K562 (cell line): Measurements from ENCODE around the gene KCNA4. TPM values are rescaled to one million over a fixed set of nuclear protein-coding genes. Genes with fewer than 3 reads are reported as not detected.

ENCODE experiments used
- ATAC-seq: fragments of 200-7000 bp; cut with Tn5 transposase; 3 replicates; pipeline ENCODE4 v1.9.1; 2020; ENCODE audit warnings: moderate library complexity
- BruUV-seq: library from RNA; stranded (reverse); fragments of 400-500 nt; replicated peaks from 2 replicates; lab custom pipeline; 2021; lab: Mats Ljungman, UMichigan
- CTCF ChIA-PET: fragments of 300-600 bp; formaldehyde crosslinking; extraction: SDS; loops from one replicate; lab custom pipeline; 2021; ENCODE audit warnings: low intra/inter-chr PET ratio; lab: Yijun Ruan, JAX
- POLR2A ChIA-PET: fragments of 300-600, 350-650 bp; sonication (Branson Sonifier 250); formaldehyde crosslinking; extraction: SDS; loops from one replicate; lab custom pipeline; 2021; ENCODE audit warnings: antibody characterized with exemption, inconsistent platforms; lab: Yijun Ruan, JAX
- DNase-seq, 4 experiments: peaks; one replicate each; pipeline versions ENCODE4 v3.0.0 to v3.0.0-alpha.2; 2011 to 2018; ENCODE audit warnings: low spot score in 3 of 4, mixed read lengths in 3 of 4; ENCODE audit errors: extremely low read depth in 1 of 4
- FAIRE-seq: peaks from 2 replicates; lab custom pipeline; 2011; peaks lifted over from hg19 to GRCh38; lab: Jason Lieb, UNC
- H2AFZ ChIP-seq: 2 replicates; pipeline ENCODE4 v1.6.0; 2011; ENCODE audit warnings: low read depth, low read length, control low read depth, inconsistent platforms
- H3K27ac ChIP-seq: fragments of 200-600 bp; 3 replicates; pipeline ENCODE4 v1.8.0; 2011; ENCODE audit warnings: low read depth, mild to moderate bottlenecking, control low read depth, inconsistent platforms, low read length, moderate library complexity, mixed read lengths; ENCODE audit errors: extremely low read depth
- H3K27me3 ChIP-seq, 2 experiments: fragments of 300-600 bp in 1 of 2; 2 replicates in 1 of 2; 3 replicates in 1 of 2; pipeline versions ENCODE4 v1.6.0 to v1.8.0; 2011; ENCODE audit warnings: inconsistent platforms in 2 of 2, low read length in 2 of 2, mild to moderate bottlenecking in 1 of 2, mixed read lengths in 1 of 2, moderate library complexity in 1 of 2; ENCODE audit not compliant: control insufficient read depth in 2 of 2, insufficient read depth in 2 of 2
- H3K36me3 ChIP-seq: fragments of 300-600 bp; 3 replicates; pipeline ENCODE4 v1.8.0; 2011; ENCODE audit warnings: mild to moderate bottlenecking, low read length, inconsistent platforms; ENCODE audit not compliant: control insufficient read depth, insufficient read depth
- H3K4me1 ChIP-seq, 2 experiments: fragments of 200-600 bp in 1 of 2; replicated peaks in 1 of 2; 2 replicates in 1 of 2; 3 replicates in 1 of 2; pipeline versions ENCODE4 v1.5.1 to v1.8.0; 2011; ENCODE audit warnings: inconsistent platforms in 2 of 2, low read length in 2 of 2, mild to moderate bottlenecking in 1 of 2, mixed read lengths in 1 of 2, moderate library complexity in 1 of 2; ENCODE audit not compliant: control insufficient read depth in 2 of 2, insufficient read depth in 2 of 2
- H3K4me2 ChIP-seq: 2 replicates; pipeline ENCODE4 v1.6.1; 2011; ENCODE audit warnings: low read length, control low read depth, inconsistent platforms, mixed read lengths; ENCODE audit not compliant: insufficient read depth
- H3K4me3 ChIP-seq: fragments of 200-600 bp; sonication (generic), shearing (Covaris generic); 2 replicates; pipeline ENCODE4 v1.5.1; 2016; ENCODE audit warnings: control low read depth, inconsistent platforms
- H3K79me2 ChIP-seq: fragments of 200-600 bp; 3 replicates; pipeline ENCODE4 v1.8.0; 2011; ENCODE audit warnings: low read length, inconsistent platforms; ENCODE audit not compliant: control insufficient read depth, insufficient read depth
- H3K9ac ChIP-seq, 2 experiments: 2 replicates each; pipeline versions ENCODE4 v1.6.0 to v1.6.1; 2011; ENCODE audit warnings: low read depth in 2 of 2, low read length in 2 of 2, control low read depth in 1 of 2, inconsistent platforms in 1 of 2, mild to moderate bottlenecking in 1 of 2, mixed read lengths in 1 of 2; ENCODE audit not compliant: insufficient read depth in 1 of 2
- H3K9me1 ChIP-seq: one replicate; pipeline ENCODE4 v1.6.0; 2011; ENCODE audit warnings: inconsistent platforms, mild to moderate bottlenecking, low read length, moderate library complexity; ENCODE audit not compliant: control insufficient read depth, insufficient read depth
- H3K9me3 ChIP-seq: replicated peaks from 2 replicates; pipeline ENCODE4 v1.5.1; 2011; ENCODE audit warnings: low read depth, low read length, inconsistent platforms; ENCODE audit not compliant: control insufficient read depth, insufficient read depth
- H4K20me1 ChIP-seq: replicated peaks from 2 replicates; pipeline ENCODE4 v1.6.1; 2011; ENCODE audit warnings: low read length, inconsistent platforms, mixed read lengths; ENCODE audit not compliant: control insufficient read depth, insufficient read depth
- C11orf30 ChIP-seq: fragments of 450-650 bp; IDR thresholded peaks from 2 replicates; pipeline ENCODE4 v1.6.1; 2016; ENCODE audit warnings: low read depth, mild to moderate bottlenecking
- CXXC5 ChIP-seq: fragments of 250-450 bp; sonication (Bioruptor Pico); IDR thresholded peaks from 2 replicates; pipeline ENCODE4 v1.8.0; 2022; ENCODE audit warnings: inconsistent platforms, mild to moderate bottlenecking, moderate library complexity
- FOXA3 ChIP-seq, 2 experiments: fragments of 450-650 bp in 1 of 2; sonication (generic) in 1 of 2; formaldehyde crosslinking; IDR thresholded peaks in 1 of 2; conservative IDR thresholded peaks in 1 of 2; 2 replicates each; pipeline versions ENCODE4 v1.4.0 to v1.8.0; 2020 to 2022; ENCODE audit warnings: mild to moderate bottlenecking in 2 of 2, missing genetic modification reagents in 1 of 2
- HLTF ChIP-seq: fragments of 450-650 bp; IDR thresholded peaks from 2 replicates; pipeline ENCODE4 v1.6.1; 2016
- PATZ1 ChIP-seq: fragments of 250-450 bp; sonication (Bioruptor Pico); IDR thresholded peaks from 2 replicates; pipeline ENCODE4 v1.5.0; 2020; ENCODE audit warnings: mild to moderate bottlenecking, borderline replicate concordance
- RAD21 ChIP-seq, 2 experiments: fragments of 250-450 bp in 1 of 2; fragments of 450-650 bp in 1 of 2; sonication (Bioruptor Pico) in 1 of 2; formaldehyde crosslinking in 1 of 2; IDR thresholded peaks in 1 of 2; conservative IDR thresholded peaks in 1 of 2; 2 replicates each; pipeline versions ENCODE4 v1.4.0 to v1.8.0; 2020 to 2022; ENCODE audit warnings: mild to moderate bottlenecking in 2 of 2, moderate library complexity in 1 of 2
- SNAPC5 ChIP-seq: fragments of 250-450 bp; sonication (Bioruptor Pico); IDR thresholded peaks from 2 replicates; pipeline ENCODE4 v1.8.0; 2021; ENCODE audit warnings: moderate library complexity, mild to moderate bottlenecking, inconsistent platforms
- TEAD2 ChIP-seq: fragments of 450-650 bp; IDR thresholded peaks from 2 replicates; pipeline ENCODE4 v1.6.1; 2016; ENCODE audit warnings: missing genetic modification characterization, control low read depth, missing compliant biosample characterization
- ZNF395 ChIP-seq: fragments of 200-800 bp; sonication (Bioruptor generic); IDR thresholded peaks from 2 replicates; pipeline ENCODE4 v1.6.1; 2017; ENCODE audit warnings: missing genetic modification characterization, missing compliant biosample characterization
- WGBS: fragments of 100-300 bp; shearing (Covaris generic); methylation state at CpG from one replicate; pipeline ENCODE4 v1.1.6; 2016; ENCODE audit warnings: low coverage, mixed read lengths; ENCODE audit not compliant: insufficient coverage; ENCODE audit errors: missing lambda C conversion rate; 5-methylcytosine and 5-hydroxymethylcytosine counted together
- in situ Hi-C: fragments of 300-500 bp; cut with MboI; formaldehyde crosslinking; loops from 4 replicates; pipeline ENCODE4 v1.15.0; 2018; ENCODE audit warnings: inconsistent platforms, mixed read lengths
- intact Hi-C: fragments of 100-400 bp; cut with micrococcal nuclease; formaldehyde crosslinking; loops from 2 replicates; pipeline ENCODE4 v1.14.2; 2022
- polyA plus RNA-seq, 8 experiments: library from polyadenylated mRNA; depleted of rRNA in 4 of 8; stranded (reverse) in 5 of 8; unstranded in 3 of 8; fragments of >200 nt; fragmentation: Nextera tagmentation in 2 of 8; fragmentation: Illumina TruSeq in 1 of 8; extraction: Ambion mirVana in 2 of 8; extraction: Trizol in 1 of 8; gene quantifications; 2 replicates each; pipeline versions ENCODE4 v1.2.1 to v1.2.3, GENCODE V29; 2011 to 2014; ENCODE audit warnings: inconsistent platforms in 1 of 8, missing spikeins in 1 of 8
- total RNA-seq, 7 experiments: library from RNA; depleted of rRNA in 6 of 7; stranded (reverse); fragments of >200 nt in 6 of 7; fragmentation: Illumina TruSeq in 2 of 7; extraction: Trizol in 2 of 7; gene quantifications; 2 replicates each; pipeline versions ENCODE4 v1.2.1 to v1.2.3, GENCODE V29; 2011 to 2021; ENCODE audit warnings: low replicate concordance in 1 of 7

KCNA4 gene
- total and polyA plus RNA-seq, 9 of the 15 experiments (the other 6 are each of a cell fraction or from before 2014, with no cell fraction given) = not detected

- ATAC-seq = no peak
- Histone ChIP-seq H3K4me1 (no peaks in the 10 kb centered on the region), H3K9me3 (no peaks in the 10 kb centered on the region), H4K20me1 (no peaks in the 10 kb centered on the region), H3K9me1 (no peaks in the 10 kb centered on the region), H3K36me3 (no peaks in the 10 kb centered on the region), H3K27ac (no peak overlapping the region), H3K79me2 (no peaks in the 10 kb centered on the region), H3K4me3 (no peak overlapping the region), H3K27me3 (no peaks in the 10 kb centered on the region), H3K4me2 (no peak overlapping the region), H3K9ac (no peak overlapping the region), H2AFZ (no peak overlapping the region)
- FAIRE-seq = no peak
- ChIA-PET CTCF (no interaction called here), POLR2A (no interaction called here)
- in situ Hi-C loops = no loop called here
- DNase-seq = no peak
- WGBS = 0% methylated on average over 1 of the region's 1 CpG
- intact Hi-C loops = no loop called here
- no TSS peak for BruUV-seq
- no peak for TF ChIP-seq CXXC5 (CRISPR knock-in tag)
- TF ChIP-seq C11orf30 = no peak
- TF ChIP-seq ZNF395 (CRISPR knock-in tag) = no peak
- no peak for TF ChIP-seq HLTF
- TF ChIP-seq TEAD2 (tag) = no peak
- TF ChIP-seq SNAPC5 (CRISPR knock-in tag) = no peak
- no peak for TF ChIP-seq PATZ1 (CRISPR knock-in tag)
- no peak for TF ChIP-seq FOXA3 (CRISPR knock-in tag; conservative IDR thresholded peaks at IDR 0.05 in 1 of 2, IDR thresholded peaks at IDR 0.05 in 1 of 2)
- no peak for TF ChIP-seq RAD21 (CRISPR knock-in tag; conservative IDR thresholded peaks at IDR 0.05 in 1 of 2, IDR thresholded peaks at IDR 0.05 in 1 of 2)
These were observed 27.5 kb downstream of the KCNA4 start for GRCh38 chr11:29989174-29989970.
